COLO829 (cell line): ENCODE measurements around the gene MBOAT1.

Experiments
- DNase-seq: peaks from one replicate; pipeline ENCODE4 v3.0.0; 2012; ENCODE audit warnings: low spot score

MBOAT1 gene

DNA sequence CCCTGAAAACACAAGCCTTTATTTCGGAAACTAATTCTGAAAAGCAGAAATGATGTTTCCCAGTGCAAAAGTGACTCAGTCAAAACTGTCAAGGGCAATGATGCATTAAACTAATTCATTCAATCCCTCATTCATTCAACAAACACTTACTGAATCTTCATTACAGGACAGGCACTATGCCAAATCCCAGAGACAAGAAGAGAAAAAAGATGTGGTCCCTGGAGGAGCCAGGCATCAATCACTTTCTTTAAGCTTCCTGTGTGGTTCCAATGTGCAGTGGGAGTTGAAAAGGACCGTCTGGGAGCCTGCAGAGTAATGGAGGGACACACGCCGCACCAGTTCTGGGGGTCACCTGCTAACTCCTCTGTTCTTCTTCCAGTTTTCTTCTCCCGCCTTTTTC is 113.1 kb downstream of the MBOAT1 start:
- no peak for DNase-seq

DNA sequence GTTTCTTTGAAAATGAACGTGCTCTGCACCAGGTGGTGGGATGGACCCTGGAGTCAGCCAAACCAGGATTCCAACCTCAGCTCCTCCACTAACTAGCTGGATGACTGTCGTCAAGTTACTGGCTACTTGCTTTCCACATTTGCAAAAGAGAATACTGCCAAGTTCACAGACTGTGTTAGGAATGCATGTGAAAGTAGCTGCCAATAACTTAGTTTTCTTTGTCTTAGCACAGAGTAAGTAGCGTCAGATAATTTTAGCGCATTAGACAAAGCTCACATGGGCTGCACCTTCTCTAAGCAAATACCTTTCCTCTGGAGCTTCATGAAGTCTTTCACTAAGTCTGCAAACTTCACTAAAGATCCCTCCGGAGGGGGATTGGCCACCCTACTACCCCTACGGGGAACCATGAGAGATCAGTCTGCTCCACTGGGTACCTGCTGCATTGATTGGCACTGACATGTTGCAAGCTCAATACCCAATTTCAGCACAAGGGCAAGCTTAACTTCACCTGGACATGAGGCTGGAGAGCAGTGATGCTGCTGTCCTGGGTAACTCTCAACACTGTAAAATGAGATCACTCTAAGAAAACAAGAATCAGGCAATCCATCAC is 113.9 kb downstream of the MBOAT1 start:
- DNase-seq = no peak

DNA sequence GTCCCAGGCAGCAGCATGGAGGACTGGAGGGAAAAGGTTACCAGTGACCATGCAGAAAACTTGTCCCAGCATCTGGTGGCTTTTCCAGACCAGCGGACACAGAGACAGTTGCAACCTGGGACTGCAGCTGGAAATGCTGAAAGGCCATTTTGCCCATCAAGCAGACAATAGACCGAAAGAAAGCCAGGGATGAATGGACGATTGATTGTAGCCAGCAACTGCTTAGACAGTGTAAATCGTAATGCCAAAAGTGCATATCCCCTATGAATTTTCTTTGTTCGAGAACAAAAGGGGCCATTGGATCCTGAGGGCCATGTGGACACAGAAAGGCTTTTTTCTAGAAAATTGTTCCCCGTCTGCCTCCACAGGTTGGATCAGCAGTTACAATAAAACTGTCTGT is 115.7 kb downstream of the MBOAT1 start:
- DNase-seq = no peak

DNA sequence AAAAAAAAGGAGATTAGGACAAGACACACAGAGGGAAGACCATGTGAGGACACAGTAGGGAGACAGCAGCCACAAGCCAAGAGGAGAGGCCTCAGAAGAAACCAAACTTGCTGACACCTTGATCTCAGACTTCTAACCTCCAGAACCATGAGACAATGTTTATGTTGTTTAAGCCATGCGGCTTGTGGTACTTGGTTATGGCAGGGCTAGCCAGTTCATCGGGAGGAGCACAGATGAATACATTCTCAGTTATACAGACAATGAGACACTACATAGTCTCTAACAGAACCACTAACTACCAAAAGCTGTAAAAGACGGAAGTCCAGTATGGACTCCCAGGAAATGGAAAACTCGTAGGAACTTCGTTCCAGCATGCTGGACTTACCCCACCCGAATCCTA is 116.8 kb downstream of the MBOAT1 start:
- no peak for DNase-seq

DNA sequence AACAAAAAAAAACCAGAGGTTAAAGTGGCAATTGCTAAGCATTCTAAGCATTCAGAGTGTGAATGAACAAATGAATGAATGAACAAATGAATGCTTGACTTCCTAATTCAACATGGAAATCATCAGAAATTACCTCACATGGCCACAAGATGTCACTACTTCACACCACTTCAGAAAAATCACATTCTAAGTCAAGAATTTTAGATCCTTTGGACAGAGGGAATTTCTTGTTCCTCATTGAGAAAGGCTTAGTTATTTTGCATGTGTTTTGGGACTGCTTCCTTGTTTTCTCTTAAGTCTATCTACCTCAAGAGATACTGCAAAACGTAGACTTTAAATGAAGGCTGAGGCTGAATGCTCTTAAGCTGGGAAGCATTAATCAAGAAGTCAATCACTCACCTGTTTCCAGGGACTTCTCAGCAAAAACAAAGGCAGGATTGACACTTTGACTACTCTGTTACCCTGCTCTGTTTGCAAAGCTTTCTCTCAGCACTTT is 120.2 kb downstream of the MBOAT1 start:
- peak; percentile 62 for DNase-seq

DNA sequence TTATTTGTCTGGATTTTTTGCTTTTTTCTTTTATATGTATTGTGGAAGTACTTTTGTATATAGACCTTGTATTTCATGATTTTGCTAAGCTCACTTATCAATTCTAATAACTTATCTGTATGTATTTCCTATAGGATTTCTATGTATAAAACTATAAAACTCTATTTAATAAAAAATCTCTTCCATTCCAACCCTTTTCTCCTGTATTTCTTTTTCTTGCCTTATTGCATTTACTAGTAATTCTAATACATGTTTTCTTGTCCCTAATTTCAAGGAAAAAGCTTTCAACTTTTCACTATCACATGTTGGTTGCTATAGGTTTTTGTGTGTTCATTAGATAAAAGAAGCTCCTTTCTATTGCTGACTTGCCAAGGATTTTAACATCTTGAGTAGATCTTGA is 125.3 kb downstream of the MBOAT1 start:
- no peak for DNase-seq

DNA sequence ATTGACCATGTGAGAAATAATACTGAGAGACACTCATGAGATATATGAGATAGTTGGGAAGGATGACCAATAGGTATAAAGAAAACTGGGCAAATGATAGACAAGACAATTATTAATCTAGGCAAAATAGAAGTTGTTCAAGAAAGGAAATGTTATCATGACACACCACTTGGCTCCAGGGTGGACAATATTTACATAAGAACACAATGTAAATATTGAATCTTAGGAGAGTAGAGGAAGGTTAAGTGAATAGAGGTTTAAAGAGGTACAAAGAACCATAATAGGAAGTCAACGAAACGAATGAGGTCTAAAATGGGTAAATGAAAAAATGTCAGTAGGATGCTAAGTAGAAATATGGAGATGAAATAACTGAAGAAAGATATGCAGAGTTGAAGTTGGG is 126.5 kb downstream of the MBOAT1 start:
- no peak for DNase-seq

DNA sequence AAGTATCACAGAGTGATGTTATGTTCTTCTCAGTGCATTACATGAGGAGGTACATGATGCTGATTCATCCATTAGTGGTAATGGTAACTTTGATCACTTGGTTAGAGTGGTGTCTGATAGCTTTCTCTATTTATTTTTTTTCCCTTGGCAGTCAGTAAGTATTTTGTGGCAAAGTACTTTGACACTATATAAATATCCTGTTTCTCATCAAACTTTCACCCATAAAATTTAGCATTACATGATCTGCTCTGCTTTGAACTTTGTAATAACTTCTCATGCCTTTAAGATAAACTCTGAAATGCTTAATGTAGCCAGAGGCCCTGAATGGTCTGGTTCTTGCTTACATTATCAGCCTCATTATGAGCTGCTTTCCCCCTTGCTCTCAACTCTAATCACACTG is 127.9 kb downstream of the MBOAT1 start:
- DNase-seq = no peak

DNA sequence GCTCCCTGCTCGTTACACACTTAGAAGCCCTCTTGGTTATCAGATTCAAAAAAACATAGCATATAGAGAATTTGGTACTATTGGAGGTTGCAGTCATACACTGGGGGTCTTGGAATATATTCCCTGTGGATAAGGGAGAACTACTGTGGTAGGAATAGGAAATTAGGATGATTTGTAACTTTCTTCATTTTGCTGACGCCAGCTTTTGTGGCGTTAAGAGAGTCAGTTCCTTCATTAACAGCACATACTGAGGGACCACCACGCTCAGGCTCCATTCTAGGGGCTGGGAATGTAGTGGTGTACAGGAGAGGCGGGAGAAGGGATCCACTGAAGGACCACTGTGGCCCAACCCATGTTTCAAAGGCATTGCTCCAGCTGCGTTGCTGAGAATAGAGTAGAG is 140.3 kb downstream of the MBOAT1 start:
- no peak for DNase-seq

DNA sequence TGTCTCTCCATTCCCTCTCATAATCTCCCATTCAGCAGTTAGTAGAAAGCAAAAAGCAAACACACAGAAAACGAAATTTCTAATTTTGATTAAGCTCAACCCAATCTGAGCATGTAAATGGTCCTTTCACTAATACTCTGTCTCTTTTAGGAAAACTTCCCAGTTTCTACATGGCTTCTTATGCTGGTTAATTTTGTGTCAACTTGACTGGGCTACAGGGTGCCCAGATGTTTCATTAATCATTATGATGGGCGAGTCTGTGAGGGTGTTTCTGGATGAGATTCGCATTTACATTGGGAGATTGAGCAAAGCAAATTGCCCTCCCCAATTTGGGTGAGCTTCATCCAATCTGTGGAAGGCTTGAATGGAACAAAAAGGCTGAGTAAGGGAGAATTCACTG is 142.2 kb downstream of the MBOAT1 start:
- no peak for DNase-seq

DNA sequence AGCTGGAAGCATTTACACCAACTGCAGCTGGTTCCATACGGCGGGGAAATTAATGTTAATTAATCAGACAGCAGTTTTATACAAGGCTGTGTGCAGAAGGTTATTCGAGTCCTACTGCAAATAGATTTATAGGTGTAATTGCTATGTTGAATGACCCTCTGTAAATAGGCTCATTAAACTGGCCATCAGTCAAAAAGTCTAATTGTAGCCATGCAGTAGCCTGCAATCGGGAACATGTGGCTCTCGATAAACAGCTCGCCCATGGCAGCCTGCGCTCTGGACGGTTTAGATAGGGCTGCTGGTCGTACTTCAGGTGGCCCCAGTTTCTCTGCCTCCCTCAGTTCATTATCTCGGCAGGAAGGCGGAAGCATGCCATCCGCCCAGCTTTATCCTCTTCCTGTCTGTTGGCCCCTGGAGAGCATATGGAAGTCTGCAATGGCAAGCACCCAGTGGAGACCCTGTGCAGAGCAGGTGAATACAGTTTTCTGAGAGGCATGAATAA is 143.2 kb downstream of the MBOAT1 start:
- DNase-seq = no peak

DNA sequence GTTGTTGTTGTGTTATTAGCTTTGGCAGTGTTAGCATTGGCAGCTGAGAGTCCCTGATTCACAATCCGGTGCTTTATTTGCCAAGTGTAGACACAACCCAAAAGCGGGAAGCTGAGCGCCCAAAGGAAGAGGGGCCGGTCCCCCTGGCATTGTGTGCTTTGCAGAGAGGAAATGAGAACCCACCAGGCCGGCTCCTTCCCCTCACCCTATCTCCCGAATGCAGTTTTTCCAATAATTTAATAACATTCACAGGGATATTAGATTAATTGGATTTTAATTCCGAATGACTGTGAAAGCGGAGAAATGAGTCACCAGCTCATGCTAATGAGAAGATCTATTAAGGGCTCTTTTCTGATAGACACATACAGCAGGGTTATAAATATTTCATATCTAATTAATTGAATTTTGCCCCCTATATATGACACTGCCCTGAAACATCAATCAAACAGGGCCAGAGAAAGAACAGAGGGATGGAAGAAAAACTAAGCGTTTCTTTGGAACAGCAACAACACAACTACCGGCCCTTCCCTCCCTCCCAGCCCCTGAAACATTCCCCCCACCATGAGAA is 143.8 kb downstream of the MBOAT1 start:
- DNase-seq = no peak

DNA sequence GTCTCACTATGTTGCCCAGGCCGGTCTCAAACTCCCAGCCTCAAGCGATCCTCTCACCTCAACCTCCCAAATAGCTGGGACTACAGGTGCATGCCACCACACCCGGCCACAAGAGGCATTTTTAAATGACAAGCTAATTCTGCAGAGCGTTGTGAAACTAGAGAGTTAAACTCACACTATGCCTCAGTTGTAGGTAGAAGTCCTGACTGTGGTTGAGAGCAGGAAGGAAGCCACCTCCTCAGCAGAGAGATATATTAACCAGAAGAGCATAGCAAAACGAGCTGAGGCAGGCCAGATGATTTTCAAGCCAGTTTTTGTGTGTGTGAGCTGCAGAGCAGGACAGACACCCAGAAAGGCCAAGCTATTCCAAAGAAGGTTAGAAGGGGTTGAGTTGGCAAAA is 150.3 kb downstream of the MBOAT1 start:
- DNase-seq = no peak

DNA sequence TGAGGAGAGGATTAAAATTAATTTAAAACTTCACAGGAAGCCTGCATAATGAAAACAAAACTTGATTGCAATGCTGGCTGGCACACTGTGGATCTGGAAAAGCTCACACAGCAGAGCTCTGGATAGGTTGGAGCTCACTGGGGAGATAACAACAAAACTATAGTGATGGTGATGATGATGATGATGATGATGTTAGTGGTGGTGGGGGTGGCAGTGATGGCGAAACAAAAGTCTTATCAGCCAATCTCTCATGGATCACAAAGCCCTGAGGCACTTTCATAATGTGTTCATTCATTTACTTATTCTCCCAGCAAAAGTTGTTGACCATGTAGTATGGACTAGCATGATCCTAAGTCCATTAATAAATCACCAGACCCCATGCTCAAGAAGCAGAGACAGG is 152.0 kb downstream of the MBOAT1 start:
- DNase-seq = no peak

DNA sequence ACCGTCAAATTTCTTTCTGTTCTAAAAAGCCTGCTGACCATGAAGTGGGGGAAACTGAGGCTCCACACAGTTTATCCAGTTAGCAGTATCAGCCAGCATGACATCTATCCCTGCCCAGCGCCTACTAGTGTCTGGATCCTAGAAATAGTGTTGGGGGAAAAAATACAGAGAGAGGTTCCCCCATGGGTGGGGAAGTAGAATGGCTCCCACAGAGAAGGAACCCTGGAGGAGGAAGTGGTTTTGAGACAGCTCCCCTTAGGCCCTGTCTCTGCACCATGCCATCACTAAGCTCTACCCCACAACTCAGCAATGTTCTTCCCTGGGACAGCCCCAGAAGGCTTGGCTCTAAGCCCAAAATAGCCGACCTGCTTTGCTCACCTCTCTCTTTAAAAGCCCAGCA is 153.4 kb downstream of the MBOAT1 start:
- DNase-seq = no peak

DNA sequence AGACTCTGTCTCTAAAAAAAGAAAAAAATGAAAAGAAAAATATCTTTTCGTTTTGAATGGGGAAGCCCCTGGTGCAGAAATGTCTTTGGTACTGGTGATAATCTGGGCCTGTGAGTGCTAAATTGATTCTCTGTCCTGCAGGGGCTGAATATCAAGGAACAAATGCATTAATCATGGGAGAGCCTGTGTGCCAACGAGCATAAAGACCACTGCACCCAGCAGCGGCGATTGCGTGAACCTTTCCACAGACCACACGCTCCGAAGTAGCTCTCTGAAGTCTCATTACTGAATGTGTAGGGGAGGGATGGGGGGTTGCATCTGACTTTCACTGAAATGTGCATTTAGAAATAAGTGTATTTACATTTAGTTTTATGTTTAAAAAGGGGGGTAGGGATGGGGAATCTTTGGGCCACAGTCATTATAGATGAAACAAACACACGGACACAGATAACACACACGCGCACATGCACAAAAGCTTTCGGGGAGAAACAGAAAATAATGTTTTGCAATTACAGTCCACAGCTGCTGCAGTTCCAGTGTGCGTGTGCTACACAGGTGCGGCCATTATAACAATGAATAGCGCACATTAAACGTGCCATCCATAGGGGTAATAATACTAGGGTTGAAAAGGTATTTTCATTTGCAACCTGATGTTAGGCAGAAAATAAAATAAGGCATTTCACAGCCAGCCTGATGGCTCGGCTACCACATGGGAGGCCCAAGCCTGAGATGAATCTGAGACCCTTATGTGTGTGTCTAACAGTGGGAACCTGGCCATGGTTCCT is 154.0 kb downstream of the MBOAT1 start:
- no peak for DNase-seq

DNA sequence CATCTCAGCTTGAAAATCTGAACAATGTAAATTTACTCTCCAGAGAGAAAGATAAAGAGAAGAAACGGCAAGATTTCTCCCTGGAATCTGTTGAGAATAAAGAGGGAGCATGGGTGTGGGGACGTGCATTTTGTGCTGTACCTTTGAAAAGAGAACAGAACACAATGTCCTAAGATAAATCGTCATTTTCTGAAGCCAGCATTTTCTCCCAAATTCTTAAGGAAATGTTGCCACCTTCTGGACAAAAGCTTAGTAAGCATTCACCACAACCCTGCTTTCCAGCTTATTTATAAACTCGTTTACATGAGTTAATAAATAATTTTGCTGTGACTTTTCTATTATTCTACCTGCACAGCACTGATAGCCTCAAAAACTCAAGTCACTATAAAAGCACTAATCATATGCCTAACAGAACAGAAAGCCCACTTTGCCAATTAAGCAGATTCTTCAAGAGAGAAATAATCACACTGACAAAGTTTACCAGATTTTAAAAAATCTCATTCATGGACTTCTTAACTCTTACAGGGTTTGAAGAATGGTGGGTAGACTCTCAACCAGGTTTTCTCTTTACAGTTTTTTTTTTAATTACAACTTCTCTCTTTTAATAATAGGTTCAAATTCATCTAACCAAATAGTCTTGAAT is 155.8 kb downstream of the MBOAT1 start:
- peak; percentile 81 for DNase-seq

DNA sequence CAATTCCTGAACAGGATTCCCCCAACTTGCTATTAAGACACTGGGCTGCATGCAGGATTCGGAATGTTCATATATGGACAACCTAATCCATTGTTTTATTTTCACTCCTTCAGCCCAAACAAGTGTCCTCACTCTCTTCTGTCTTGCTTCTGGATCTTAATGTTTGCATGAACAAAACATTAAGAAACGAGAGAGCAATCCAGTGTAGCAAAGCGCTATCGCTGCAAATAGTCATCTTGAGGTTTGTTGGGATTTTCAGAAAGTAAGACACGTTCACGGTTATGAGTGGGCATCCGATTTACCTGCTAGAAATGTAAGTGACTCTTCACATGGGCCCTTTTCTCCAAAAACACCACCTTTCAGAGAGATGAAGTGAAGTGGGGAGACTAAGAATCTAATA is 156.4 kb downstream of the MBOAT1 start:
- DNase-seq = no peak
